HG03159 (cell line): ENCODE measurements around the gene GAS2L2.

Source experiments
- ATAC-seq: cut with Tn5 transposase; IDR thresholded peaks from one replicate; pipeline ENCODE4 v1.9.1; 2021; ENCODE audit warnings: mild to moderate bottlenecking, moderate library complexity; ENCODE audit not compliant: unreplicated experiment

Gene GAS2L2

GRCh38 chr17:35748341-35748841 lies 4.6 kb downstream of the GAS2L2 start:
- ATAC-seq, result no peak

DNA sequence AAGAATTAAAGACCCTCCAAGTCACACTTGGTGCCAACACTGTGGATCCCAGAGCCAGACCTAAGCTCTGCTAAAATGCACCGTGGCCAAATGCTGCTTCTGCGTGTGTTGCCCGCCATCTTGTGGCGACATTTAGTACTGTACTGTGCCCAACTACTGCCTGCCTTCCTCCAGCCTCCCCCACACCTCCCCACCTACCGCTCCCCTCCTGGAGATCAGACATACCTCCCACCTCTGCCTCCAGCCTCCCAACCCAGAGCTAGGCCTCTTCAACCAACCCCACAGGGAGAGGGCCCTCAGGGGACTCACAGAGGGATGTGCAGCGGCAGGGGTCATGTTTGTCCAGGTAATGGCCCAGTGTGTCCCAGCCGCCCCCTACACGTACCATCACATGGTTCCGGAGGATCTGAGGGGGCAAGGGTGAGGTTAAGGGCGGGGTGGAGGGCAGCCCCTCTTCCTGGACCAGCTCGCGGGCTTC lies 5.5 kb downstream of the GAS2L2 start:
- no peak for ATAC-seq

- no peak for ATAC-seq
Observed at GRCh38 chr17:35745749-35746320, 7.2 kb downstream of the GAS2L2 start.

DNA sequence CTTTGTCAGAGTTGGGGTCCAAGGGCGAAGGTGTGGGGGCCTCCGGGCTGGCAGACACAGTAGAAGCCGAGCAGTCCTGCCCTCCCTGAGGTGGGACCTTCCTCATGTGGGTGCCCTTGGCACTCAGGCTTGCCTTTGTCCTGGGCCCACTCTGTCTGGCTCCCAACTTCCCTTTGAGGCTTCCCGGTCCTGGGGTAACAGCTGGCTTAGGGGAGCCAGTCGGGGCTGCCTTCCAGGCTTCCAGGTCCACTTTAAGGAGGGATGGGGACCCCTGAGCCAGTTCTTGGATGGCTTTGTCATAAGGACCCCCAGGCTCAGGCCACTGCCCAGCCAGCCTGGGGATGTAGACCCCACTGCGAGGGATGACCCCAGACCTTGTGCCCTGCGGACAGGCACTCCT lies 7.8 kb downstream of the GAS2L2 start:
- no peak for ATAC-seq

DNA sequence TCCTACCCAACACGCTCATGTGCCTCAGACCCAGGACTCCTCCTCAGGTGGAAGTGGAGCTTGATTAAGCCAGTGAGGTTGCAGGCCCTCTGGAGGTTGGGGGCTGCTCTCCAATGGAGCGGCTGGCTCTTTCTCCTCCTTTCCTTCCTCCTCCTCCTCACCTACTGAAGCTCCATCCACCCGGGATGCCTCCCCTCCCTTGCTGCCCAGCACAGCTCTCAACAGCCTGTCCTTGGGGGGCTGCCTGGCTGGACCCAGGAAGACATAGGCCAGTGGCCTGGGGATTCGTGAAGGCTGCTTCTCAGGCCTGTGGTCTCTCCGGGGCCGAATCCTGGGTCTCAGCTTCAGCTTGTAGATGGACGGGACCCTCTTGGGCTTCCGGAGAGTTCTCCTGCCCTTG lies 8.2 kb downstream of the GAS2L2 start:
- no peak for ATAC-seq

GRCh38 chr17:35743626-35744328 lies 9.3 kb downstream of the GAS2L2 start:
- no peak for ATAC-seq

GRCh38 chr17:35742896-35743477 lies 10.1 kb downstream of the GAS2L2 start:
- ATAC-seq, result no peak

DNA sequence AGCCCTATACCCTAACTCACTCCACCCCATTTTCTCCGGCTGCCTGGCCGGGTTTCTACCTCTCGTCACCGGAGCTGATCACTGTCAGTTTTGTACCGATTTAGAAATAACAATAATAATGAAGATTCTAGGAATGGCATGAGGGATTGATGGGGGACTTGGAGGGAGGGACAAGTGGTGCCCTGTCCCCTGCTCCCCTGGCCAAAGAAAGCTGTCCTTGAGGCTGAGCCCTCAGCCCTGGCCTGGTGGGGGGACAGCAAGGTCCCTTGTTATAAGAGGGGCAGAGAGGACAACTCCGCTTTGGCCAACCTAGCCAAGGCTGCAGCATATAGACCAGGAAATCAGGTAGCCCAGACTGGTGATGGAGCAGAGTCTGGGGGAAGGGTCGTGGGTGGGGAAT lies 10.5 kb downstream of the GAS2L2 start:
- no peak for ATAC-seq

DNA sequence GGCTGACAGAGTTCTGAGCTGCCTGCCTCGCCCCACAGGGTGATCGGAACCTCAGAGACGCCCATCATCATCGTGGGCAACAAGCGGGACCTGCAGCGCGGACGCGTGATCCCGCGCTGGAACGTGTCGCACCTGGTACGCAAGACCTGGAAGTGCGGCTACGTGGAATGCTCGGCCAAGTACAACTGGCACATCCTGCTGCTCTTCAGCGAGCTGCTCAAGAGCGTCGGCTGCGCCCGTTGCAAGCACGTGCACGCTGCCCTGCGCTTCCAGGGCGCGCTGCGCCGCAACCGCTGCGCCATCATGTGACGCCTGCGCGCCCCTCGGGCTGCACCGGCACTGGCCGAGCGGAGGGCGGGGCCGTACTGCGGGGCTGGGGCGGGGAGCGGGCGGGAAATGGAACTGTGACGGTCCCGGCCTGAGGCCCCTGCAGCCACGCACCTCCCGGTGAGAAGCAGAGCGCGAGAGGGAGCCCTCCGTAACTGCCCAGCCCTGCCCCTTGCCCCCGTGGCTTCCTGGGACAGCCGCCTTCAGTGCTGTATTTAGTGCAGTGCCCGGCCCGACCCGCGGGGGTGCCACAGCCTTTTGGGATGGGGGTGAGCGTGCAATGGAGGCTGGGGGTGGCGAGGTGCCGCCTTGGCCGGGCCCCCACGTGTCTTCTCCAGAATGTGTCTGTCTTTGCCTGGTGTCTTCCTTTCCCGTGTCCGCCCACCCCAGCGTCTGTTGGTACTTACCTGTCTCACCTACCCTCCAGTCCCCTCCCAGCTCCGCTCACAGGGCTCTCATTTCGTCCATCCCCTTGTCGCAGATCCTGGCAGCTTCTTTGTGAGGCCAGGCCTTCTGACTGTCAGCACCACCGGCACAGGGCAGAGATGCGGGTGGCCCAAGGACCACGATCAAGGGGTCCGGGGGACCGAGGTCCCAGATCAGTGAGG lies 11.8 kb downstream of the GAS2L2 start:
- ATAC-seq, result no peak

DNA sequence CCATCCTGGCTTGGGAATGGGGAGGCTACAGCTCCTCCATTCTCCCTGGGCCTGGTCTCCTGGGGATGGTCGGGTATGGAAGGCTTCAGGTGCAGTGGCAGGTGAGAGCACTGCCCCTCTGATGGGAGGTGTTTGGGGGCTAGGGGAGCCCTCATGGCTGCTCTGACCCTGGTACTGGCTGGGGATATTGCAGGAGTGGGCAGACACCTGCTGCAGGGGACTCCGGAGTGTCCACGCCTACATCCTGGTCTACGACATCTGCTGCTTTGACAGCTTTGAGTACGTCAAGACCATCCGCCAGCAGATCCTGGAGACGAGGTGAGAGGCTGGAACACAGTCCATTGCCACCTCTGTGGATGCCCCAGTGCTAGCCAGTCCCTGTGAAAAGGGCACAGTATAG lies 12.8 kb downstream of the GAS2L2 start:
- ATAC-seq, result no peak

- no peak for ATAC-seq
Observed at GRCh38 chr17:35738519-35739133, 14.4 kb downstream of the GAS2L2 start.

DNA sequence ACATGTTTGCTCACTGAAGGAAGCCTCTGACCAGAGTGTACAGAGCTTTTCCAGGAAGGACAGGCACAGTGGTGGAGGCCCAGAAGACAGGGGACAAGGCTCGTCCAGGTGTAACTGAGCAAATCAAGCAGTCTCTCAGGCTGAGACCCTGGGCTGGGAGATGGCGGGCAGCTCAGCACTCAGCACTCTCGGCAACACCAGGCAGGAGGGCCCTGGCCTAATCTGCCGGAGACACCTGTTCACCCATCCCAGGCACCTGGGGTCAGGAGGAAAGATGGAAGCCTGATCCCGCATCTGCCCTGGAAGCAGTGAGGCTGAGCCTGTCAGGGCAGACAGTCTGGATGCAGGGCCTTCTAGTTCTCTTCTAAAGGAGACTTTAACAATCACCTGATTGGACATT lies 16.8 kb downstream of the GAS2L2 start:
- no peak for ATAC-seq

DNA sequence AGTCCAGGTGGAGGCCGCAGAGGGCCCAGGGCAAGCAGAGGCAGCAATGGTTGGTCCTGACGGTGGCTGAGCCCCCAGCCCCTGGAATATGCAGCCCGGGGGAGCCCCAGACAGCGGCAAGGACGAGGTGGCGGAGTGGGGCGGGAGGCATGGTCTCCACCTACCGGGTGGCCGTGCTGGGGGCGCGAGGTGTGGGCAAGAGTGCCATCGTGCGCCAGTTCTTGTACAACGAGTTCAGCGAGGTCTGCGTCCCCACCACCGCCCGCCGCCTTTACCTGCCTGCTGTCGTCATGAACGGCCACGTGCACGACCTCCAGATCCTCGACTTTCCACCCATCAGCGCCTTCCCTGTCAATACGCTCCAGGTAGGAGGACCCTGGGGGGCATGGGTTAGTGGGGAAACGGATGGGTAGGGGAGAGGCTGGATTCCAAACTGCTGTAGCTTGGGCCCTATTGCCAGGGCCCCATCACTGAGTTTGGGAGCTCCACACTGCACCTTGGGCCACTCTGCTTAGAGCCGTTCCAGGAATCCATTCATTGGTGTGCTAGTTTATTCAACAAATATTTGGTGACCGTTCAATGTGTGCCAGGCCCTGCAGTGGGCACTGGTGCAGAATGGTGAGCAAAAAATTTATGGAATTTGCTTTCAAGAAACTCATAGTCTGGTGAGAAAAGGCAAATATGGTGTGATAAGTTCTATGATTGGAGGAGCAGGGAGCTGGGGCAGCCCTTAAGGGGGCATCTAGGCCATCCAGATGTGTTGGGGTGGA lies 17.8 kb downstream of the GAS2L2 start:
- no peak for ATAC-seq

DNA sequence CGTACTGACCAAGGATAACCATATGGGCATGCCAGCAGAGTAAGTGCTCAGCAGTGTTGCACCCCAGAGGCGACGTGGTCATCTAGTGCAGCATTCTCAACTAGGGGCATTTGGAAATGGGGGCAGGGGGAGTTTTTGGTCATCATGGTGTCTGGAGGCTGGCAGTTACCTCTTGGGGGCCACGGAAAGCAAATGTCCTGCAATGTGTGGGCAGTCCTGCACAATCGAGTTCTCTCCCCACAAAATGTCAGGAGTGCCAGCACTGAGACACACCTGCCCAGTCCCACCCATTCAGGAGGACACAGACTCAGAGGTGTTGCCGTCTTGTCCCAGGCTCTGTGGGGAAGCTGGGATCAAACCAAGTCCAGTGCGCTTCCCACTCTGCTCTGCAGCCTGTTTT lies 18.6 kb downstream of the GAS2L2 start:
- ATAC-seq, result no peak

DNA sequence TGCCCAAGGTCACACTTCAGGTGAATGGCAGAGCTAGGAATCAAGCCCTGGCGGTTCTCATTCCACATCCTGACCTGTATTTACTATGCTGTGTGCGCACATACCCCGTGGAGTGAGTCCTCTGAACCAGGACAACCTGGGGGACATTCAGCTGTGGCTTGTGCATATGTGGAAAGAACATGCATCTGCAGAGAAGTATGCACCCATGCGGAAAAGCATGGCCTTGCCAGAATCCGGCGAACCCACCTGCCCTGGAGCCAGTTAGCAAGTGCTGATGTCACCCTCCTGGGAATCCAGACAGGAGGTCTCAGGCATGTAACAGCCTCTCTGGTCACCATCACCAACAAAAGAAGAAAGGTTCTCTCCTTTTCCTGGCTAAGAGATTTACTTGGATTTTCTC lies 19.7 kb downstream of the GAS2L2 start:
- no peak for ATAC-seq

DNA sequence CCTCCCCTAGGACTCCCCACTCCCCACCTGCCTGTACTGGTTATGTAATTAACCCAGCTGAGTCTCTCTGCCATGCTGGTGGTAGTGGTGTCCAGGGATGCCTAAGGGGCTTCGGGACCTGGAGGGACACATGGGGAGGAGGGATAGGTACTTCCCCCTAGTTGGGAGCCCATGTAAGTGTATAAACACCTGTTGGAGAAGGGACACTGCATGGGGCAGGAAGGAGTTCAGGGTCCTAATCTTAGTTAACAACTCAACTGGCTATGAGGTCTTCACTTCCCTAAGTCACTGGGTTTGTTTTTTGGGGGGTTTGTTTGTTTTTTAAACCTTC lies 20.3 kb downstream of the GAS2L2 start:
- ATAC-seq, result no peak

GRCh38 chr17:35731917-35732805 lies 20.9 kb downstream of the GAS2L2 start:
- ATAC-seq, result no peak

GRCh38 chr17:35731239-35731916 lies 21.7 kb downstream of the GAS2L2 start, which contains the start of gene RASL10B:
TSS of gene RASL10B (plus strand) at chr17:35731639. CDS start at chr17:35735185, 3,546 bp downstream.
- ATAC-seq, result no peak
